Endothelial cell of umbilical vein (primary cell): ENCODE data around the gene JUNB. TPM values are rescaled to one million over a fixed set of nuclear protein-coding genes. Genes with fewer than 3 reads are reported as not detected.

ENCODE experiments used
- BruUV-seq: library from RNA; stranded (reverse); fragments of 400-500 nt; replicated peaks from 2 replicates; lab custom pipeline; 2021; lab: Mats Ljungman, UMichigan
- CTCF ChIA-PET: fragments of 300-600, 350-600 bp; sonication (Branson Sonifier 250); formaldehyde crosslinking; loops from one replicate; lab custom pipeline; 2021; ENCODE audit warnings: antibody characterized with exemption, inconsistent platforms; lab: Charles Lee
- POLR2A ChIA-PET: fragments of 300-600, 350-600 bp; sonication (Branson Sonifier 250); formaldehyde crosslinking; loops from one replicate; lab custom pipeline; 2021; ENCODE audit warnings: antibody characterized with exemption, inconsistent platforms; lab: Charles Lee
- DNase-seq: peaks from one replicate; pipeline ENCODE4 v3.0.0-alpha.2; 2011; ENCODE audit warnings: low read depth, low spot score
- FAIRE-seq: peaks from 2 replicates; lab custom pipeline; 2011; peaks lifted over from hg19 to GRCh38; lab: Jason Lieb, UNC
- H2AFZ ChIP-seq: 2 replicates; pipeline ENCODE4 v1.6.0; 2012; ENCODE audit warnings: low read depth, low read length, control low read depth, inconsistent platforms
- H3K27ac ChIP-seq: 2 replicates; pipeline ENCODE4 v1.5.1; 2011; ENCODE audit warnings: low read depth, mild to moderate bottlenecking, control low read depth, low read length, moderate library complexity; ENCODE audit not compliant: insufficient read depth
- H3K27me3 ChIP-seq, 2 experiments: 2 replicates each; pipeline versions ENCODE4 v1.6.0 to v1.6.1; 2011; ENCODE audit warnings: low read length in 2 of 2, mixed read lengths in 1 of 2; ENCODE audit not compliant: control insufficient read depth in 2 of 2, insufficient read depth in 2 of 2
- H3K36me3 ChIP-seq, 2 experiments: 2 replicates in 1 of 2; 3 replicates in 1 of 2; pipeline ENCODE4 v1.5.1; 2011; ENCODE audit warnings: low read length in 2 of 2, mild to moderate bottlenecking in 1 of 2, moderate library complexity in 1 of 2; ENCODE audit not compliant: control insufficient read depth in 2 of 2, insufficient read depth in 2 of 2; ENCODE audit errors: extremely low read depth in 1 of 2
- H3K4me1 ChIP-seq: 3 replicates; pipeline ENCODE4 v1.5.1; 2011; ENCODE audit warnings: mild to moderate bottlenecking, low read length; ENCODE audit not compliant: control insufficient read depth, insufficient read depth; ENCODE audit errors: extremely low read depth
- H3K4me2 ChIP-seq: 2 replicates; pipeline ENCODE4 v1.6.1; 2011; ENCODE audit warnings: low read length, control low read depth, mixed read lengths; ENCODE audit not compliant: insufficient read depth
- H3K4me3 ChIP-seq, 3 experiments: fragments of 200-600 bp in 1 of 3; sonication (generic), shearing (Covaris generic) in 1 of 3; replicated peaks in 1 of 3; 2 replicates each; pipeline ENCODE4 v1.5.1; 2011 to 2016; ENCODE audit warnings: control low read depth in 3 of 3, low read length in 3 of 3, mild to moderate bottlenecking in 2 of 3, inconsistent platforms in 1 of 3, low read depth in 1 of 3, moderate library complexity in 1 of 3; ENCODE audit not compliant: insufficient read depth in 1 of 3
- H3K79me2 ChIP-seq: 2 replicates; pipeline ENCODE4 v1.6.0; 2012; ENCODE audit warnings: low read length, inconsistent platforms; ENCODE audit not compliant: control insufficient read depth, insufficient read depth
- H3K9ac ChIP-seq: replicated peaks from 2 replicates; pipeline ENCODE3; 2011; ENCODE audit warnings: low read length, control low read depth; ENCODE audit not compliant: insufficient read depth; ENCODE audit errors: extremely low read depth
- H3K9me1 ChIP-seq: replicated peaks from 3 replicates; pipeline ENCODE4 v1.6.0; 2011; ENCODE audit warnings: mild to moderate bottlenecking, low read length; ENCODE audit not compliant: control insufficient read depth, insufficient read depth; ENCODE audit errors: extremely low read depth
- H3K9me3 ChIP-seq: replicated peaks from 2 replicates; pipeline ENCODE4 v1.5.1; 2012; ENCODE audit warnings: low read length, inconsistent platforms; ENCODE audit not compliant: control insufficient read depth, insufficient read depth
- H4K20me1 ChIP-seq: replicated peaks from 2 replicates; pipeline ENCODE3; 2011; ENCODE audit warnings: mild to moderate bottlenecking, low read length; ENCODE audit not compliant: control insufficient read depth, insufficient read depth; ENCODE audit errors: extremely low read depth
- EZH2 ChIP-seq: IDR thresholded peaks from 2 replicates; pipeline ENCODE4 v1.6.1; 2012; ENCODE audit warnings: borderline replicate concordance, low read depth, mild to moderate bottlenecking, moderate library complexity, low read length, inconsistent platforms; ENCODE audit not compliant: severe bottlenecking
- FOS ChIP-seq: IDR thresholded peaks from 2 replicates; pipeline ENCODE4 v1.6.1; 2011; ENCODE audit warnings: mild to moderate bottlenecking, low read length, moderate library complexity, borderline replicate concordance; ENCODE audit not compliant: insufficient read depth
- GATA2 ChIP-seq: IDR thresholded peaks from 2 replicates; pipeline ENCODE4 v1.7.0; 2011; ENCODE audit warnings: low read depth, mild to moderate bottlenecking, moderate library complexity, mixed read lengths, low read length; ENCODE audit not compliant: insufficient read length, insufficient read depth
- JUN ChIP-seq: IDR thresholded peaks from 2 replicates; pipeline ENCODE4 v1.6.1; 2011; ENCODE audit warnings: borderline replicate concordance, low read depth; ENCODE audit not compliant: insufficient read length, insufficient read depth
- MYC ChIP-seq: IDR thresholded peaks from one replicate; pipeline ENCODE4 v1.6.1; 2011; ENCODE audit warnings: mild to moderate bottlenecking, low read depth, low read length
- POLR2A ChIP-seq: IDR thresholded peaks from 2 replicates; pipeline ENCODE4 v1.6.1; 2012; ENCODE audit warnings: low read depth, mild to moderate bottlenecking, control low read depth, low read length
- POLR2AphosphoS5 ChIP-seq: IDR thresholded peaks from 2 replicates; pipeline ENCODE4 v1.6.1; 2012; ENCODE audit warnings: low read depth, mild to moderate bottlenecking, control low read depth, low read length, moderate library complexity; ENCODE audit not compliant: insufficient read depth
- dilution Hi-C: fragments of 300-500 bp; cut with MboI; formaldehyde crosslinking; loops from one replicate; pipeline ENCODE4 v1.15.0; 2019; ENCODE audit warnings: low sequenced_read_pairs; ENCODE audit not compliant: extremely low pct_ligation_motif_present
- intact Hi-C: fragments of 100-400 bp; cut with micrococcal nuclease; formaldehyde crosslinking; loops from one replicate; pipeline ENCODE4 v1.10.0; 2022
- polyA plus RNA-seq, 4 experiments: library from polyadenylated mRNA; depleted of rRNA in 3 of 4; stranded (reverse) in 3 of 4; unstranded in 1 of 4; fragments of >200 nt; gene quantifications; 2 replicates each; pipeline versions ENCODE4 v1.2.1 to v1.2.3, GENCODE V29; 2011 to 2012; ENCODE audit warnings: missing spikeins in 1 of 4
- total RNA-seq: library from RNA; stranded (reverse); gene quantifications from 2 replicates; pipeline ENCODE4 v1.2.3, GENCODE V29; 2021
- TF ChIP-seq, protein P1 (sequence below), 2 donors: IDR thresholded peaks; 1 replicate in 1 of 2; 2 replicates in 1 of 2; pipeline ENCODE4 v1.5.1; 2011; ENCODE audit warnings: low read length in 2 of 2, mild to moderate bottlenecking in 2 of 2, moderate library complexity in 2 of 2, control low read depth in 1 of 2, inconsistent platforms in 1 of 2, low read depth in 1 of 2; ENCODE audit not compliant: insufficient read depth in 1 of 2; ENCODE audit errors: extremely low read depth in 1 of 2
- TF ChIP-seq, protein P2 (sequence below): IDR thresholded peaks from 2 replicates; pipeline ENCODE4 v1.6.1; 2011; ENCODE audit not compliant: insufficient read depth, insufficient read length

Gene JUNB
- total and polyA plus RNA-seq, 2 donors (not counting 3 experiments of a cell fraction or from before 2014, with no cell fraction given), result 22.8 to 74.4 TPM

- Histone ChIP-seq H3K36me3 (no peaks in the 10 kb centered on the region), H3K4me3 (no peak overlapping the region), H3K4me1 (peaks cover 34% of the 10 kb centered on the region), H3K9me3 (no peaks in the 10 kb centered on the region), H3K79me2 (peaks cover 3% of the 10 kb centered on the region), H4K20me1 (no peaks in the 10 kb centered on the region), H3K27ac (no peak overlapping the region), H2AFZ (no peak overlapping the region), H3K27me3 (no peaks in the 10 kb centered on the region), H3K4me2 (no peak overlapping the region), H3K9ac (no peak overlapping the region), H3K9me1 (no peaks in the 10 kb centered on the region)
- dilution Hi-C loops (no loop called here), intact Hi-C loops (loop anchor here (10.0 kb wide), 1 partner anchor 148 kb away; the partner anchor contains the start of genes CALR and FARSA)
- no peak for FAIRE-seq
- no peak for DNase-seq
- TF ChIP-seq POLR2A, result no peak
- no peak for TF ChIP-seq EZH2
- TF ChIP-seq, protein P1, sequence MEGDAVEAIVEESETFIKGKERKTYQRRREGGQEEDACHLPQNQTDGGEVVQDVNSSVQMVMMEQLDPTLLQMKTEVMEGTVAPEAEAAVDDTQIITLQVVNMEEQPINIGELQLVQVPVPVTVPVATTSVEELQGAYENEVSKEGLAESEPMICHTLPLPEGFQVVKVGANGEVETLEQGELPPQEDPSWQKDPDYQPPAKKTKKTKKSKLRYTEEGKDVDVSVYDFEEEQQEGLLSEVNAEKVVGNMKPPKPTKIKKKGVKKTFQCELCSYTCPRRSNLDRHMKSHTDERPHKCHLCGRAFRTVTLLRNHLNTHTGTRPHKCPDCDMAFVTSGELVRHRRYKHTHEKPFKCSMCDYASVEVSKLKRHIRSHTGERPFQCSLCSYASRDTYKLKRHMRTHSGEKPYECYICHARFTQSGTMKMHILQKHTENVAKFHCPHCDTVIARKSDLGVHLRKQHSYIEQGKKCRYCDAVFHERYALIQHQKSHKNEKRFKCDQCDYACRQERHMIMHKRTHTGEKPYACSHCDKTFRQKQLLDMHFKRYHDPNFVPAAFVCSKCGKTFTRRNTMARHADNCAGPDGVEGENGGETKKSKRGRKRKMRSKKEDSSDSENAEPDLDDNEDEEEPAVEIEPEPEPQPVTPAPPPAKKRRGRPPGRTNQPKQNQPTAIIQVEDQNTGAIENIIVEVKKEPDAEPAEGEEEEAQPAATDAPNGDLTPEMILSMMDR (IDR thresholded peaks at IDR 0.05; ENCODE audit: extremely low read depth in 1 of 2, insufficient read depth in 1 of 2, low read depth in 1 of 2, low read length in 2 of 2), result no peak
- no peak for TF ChIP-seq JUN
- TF ChIP-seq, protein P2, sequence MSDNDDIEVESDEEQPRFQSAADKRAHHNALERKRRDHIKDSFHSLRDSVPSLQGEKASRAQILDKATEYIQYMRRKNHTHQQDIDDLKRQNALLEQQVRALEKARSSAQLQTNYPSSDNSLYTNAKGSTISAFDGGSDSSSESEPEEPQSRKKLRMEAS, result no peak
- no peak for TF ChIP-seq POLR2AphosphoS5
- no peak for TF ChIP-seq MYC
- no peak for TF ChIP-seq FOS
- no peak for TF ChIP-seq GATA2
- no TSS peak for BruUV-seq
- ChIA-PET CTCF (interaction anchor here (1.7 to 4.7 kb wide), 2 partner anchors 9 kb away, joined by 7 to 48 read pairs; no protein-coding TSS in a partner anchor), POLR2A (no interaction called here)
These were observed 4.3 kb upstream of the JUNB start for GRCh38 chr19:12786952-12787351.
